Measurements from ENCODE around the gene WBP2.

Gene WBP2

GRCh38 chr17:75894049-75894733, 39.1 kb upstream of the WBP2 start:
- H3K4me2 ChIP-seq = 0 out of 2 replicates have a peak overlapping the region, but pooled peaks have one; percentile 12
- no peak overlapping the region for H3K4me3 ChIP-seq (IDR thresholded peaks at IDR 0.05; ENCODE audit: insufficient read depth, low read depth, low read length)
- no peak overlapping the region for H2AFZ ChIP-seq (ENCODE audit: low read depth)
- TF ChIP-seq CTCF (conservative IDR thresholded peaks at IDR 0.05; ENCODE audit: low read depth, low read length) = no peak
- no peaks in the 10 kb centered on the region for H3K36me3 ChIP-seq (ENCODE audit: insufficient read depth)
- H3K4me1 ChIP-seq (ENCODE audit: low read depth, poor library complexity, severe bottlenecking) = peaks cover 26% of the 10 kb centered on the region
- no peak overlapping the region for H3K27ac ChIP-seq
- H3K9ac ChIP-seq = no peak overlapping the region
- peaks cover 28% of the 10 kb centered on the region for H3K79me2 ChIP-seq (ENCODE audit: insufficient read depth, low read depth)
- H4K20me1 ChIP-seq (ENCODE audit: insufficient read depth) = no peaks in the 10 kb centered on the region
- no peaks in the 10 kb centered on the region for H3K27me3 ChIP-seq (ENCODE audit: insufficient read depth, low read depth)

DNA sequence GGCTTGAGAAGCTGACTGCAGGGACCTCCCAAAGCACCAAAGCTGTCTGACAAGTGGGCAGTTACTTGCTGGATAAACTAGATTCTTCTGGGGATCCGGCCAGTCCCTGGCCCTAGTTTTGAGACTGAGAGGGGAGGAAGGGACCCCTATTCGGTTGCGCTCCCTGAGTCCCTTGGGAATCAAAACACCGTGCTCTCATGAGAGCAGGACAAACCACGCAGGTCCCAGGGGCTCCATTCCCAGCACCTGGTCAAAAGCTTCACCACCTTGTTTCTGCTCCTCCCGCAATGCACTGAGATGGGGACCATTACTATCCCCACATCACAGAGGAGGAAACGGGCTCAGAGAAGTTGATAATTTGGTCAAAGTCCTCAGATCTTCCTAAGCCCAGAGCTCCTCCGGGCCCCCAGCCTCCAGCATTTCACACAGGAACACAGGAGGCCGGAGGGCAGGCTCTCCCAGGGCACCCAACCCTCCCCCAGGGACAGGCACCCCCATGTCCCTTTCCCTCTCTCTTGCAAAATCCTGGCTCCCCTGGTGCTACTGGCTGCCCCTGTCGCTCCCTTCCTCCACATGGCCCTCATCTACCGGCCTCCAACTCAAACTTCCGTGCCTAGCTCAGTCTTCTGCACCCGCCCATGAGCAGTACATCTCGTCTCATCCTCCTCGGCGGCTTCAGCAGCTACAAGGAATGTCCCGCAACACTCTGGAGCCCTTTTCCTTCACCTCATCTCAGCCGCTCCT, 38.3 kb upstream of the WBP2 start:
- no peaks in the 10 kb centered on the region for H4K20me1 ChIP-seq (ENCODE audit: insufficient read depth)
- H2AFZ ChIP-seq (ENCODE audit: low read depth) = no peak overlapping the region
- no peaks in the 10 kb centered on the region for H3K36me3 ChIP-seq (ENCODE audit: insufficient read depth)
- H3K79me2 ChIP-seq (ENCODE audit: insufficient read depth, low read depth) = peaks cover 28% of the 10 kb centered on the region
- no peaks in the 10 kb centered on the region for H3K27me3 ChIP-seq (ENCODE audit: insufficient read depth, low read depth)
- no peak overlapping the region for H3K4me2 ChIP-seq
- H3K27ac ChIP-seq = no peak overlapping the region
- H3K9ac ChIP-seq = no peak overlapping the region
- H3K4me3 ChIP-seq (IDR thresholded peaks at IDR 0.05; ENCODE audit: insufficient read depth, low read depth, low read length) = no peak overlapping the region
- TF ChIP-seq CTCF (conservative IDR thresholded peaks at IDR 0.05; ENCODE audit: low read depth, low read length) = no peak
- peaks cover 26% of the 10 kb centered on the region for H3K4me1 ChIP-seq (ENCODE audit: low read depth, poor library complexity, severe bottlenecking)

DNA sequence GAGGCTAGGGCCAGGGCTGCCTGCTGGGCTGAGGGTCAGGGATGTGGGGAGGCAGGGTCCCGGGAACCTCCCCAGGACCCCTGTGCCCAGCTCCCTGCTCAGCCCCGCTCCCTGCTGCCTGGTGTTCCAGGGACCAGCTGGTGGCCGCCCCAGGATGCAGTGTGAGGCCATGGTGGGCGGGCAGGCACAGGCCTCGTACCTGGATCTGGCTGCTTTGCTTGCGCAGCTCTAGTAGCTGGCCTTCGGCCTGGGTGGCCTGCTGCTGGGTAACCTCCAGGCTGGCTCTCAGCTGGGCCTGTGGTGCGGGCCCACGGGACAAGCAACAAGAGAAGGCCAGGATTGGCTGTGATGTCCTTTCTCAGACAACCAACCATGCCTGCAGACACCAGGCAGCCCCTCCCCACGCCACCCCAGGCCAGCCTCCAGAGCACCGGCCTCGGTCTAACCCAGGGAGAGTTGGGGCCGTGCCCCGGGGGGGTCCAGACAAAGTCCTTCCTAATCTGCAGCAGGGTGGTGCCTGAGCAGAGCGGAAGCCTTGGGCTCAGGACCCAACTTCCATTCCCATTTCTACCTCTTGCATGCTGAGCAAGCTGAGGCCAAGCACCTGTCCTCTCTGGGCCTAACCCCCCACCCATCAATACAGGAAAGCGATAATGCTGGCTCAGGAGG, 37.6 kb upstream of the WBP2 start:
- Histone ChIP-seq H3K9ac (no peak overlapping the region), H3K4me2 (no peak overlapping the region), H2AFZ (ENCODE audit: low read depth) (no peak overlapping the region), H4K20me1 (ENCODE audit: insufficient read depth) (no peaks in the 10 kb centered on the region), H3K4me1 (ENCODE audit: low read depth, poor library complexity, severe bottlenecking) (peaks cover 26% of the 10 kb centered on the region), H3K27me3 (ENCODE audit: insufficient read depth, low read depth) (no peaks in the 10 kb centered on the region), H3K79me2 (ENCODE audit: insufficient read depth, low read depth) (peaks cover 28% of the 10 kb centered on the region), H3K36me3 (ENCODE audit: insufficient read depth) (no peaks in the 10 kb centered on the region), H3K27ac (no peak overlapping the region), H3K4me3 (IDR thresholded peaks at IDR 0.05; ENCODE audit: insufficient read depth, low read depth, low read length) (no peak overlapping the region)
- TF ChIP-seq CTCF (conservative IDR thresholded peaks at IDR 0.05; ENCODE audit: low read depth, low read length) = no peak

GRCh38 chr17:75891605-75892555, 36.7 kb upstream of the WBP2 start:
- Histone ChIP-seq H3K4me2 (no peak overlapping the region), H4K20me1 (ENCODE audit: insufficient read depth) (no peaks in the 10 kb centered on the region), H2AFZ (ENCODE audit: low read depth) (no peak overlapping the region), H3K79me2 (ENCODE audit: insufficient read depth, low read depth) (peaks cover 28% of the 10 kb centered on the region), H3K4me1 (ENCODE audit: low read depth, poor library complexity, severe bottlenecking) (peaks cover 20% of the 10 kb centered on the region), H3K9ac (no peak overlapping the region), H3K27me3 (ENCODE audit: insufficient read depth, low read depth) (no peaks in the 10 kb centered on the region), H3K36me3 (ENCODE audit: insufficient read depth) (no peaks in the 10 kb centered on the region), H3K27ac (no peak overlapping the region), H3K4me3 (IDR thresholded peaks at IDR 0.05; ENCODE audit: insufficient read depth, low read depth, low read length) (no peak overlapping the region)
- TF ChIP-seq CTCF (conservative IDR thresholded peaks at IDR 0.05; ENCODE audit: low read depth, low read length) = no peak

Data from KMS-11 (cell line).